Measurements from ENCODE around the gene LRP8.

- TF ChIP-seq POLR2A (IDR thresholded peaks at IDR 0.05; ENCODE audit: low read depth, low read length) (no peak), CTCF (conservative IDR thresholded peaks at IDR 0.05; ENCODE audit: low read depth, low read length) (no peak), MAZ (IDR thresholded peaks at IDR 0.05; ENCODE audit: borderline replicate concordance, low read depth, low read length) (no peak), FOS (IDR thresholded peaks at IDR 0.05; ENCODE audit: low read depth, low read length) (no peak), USF2 (IDR thresholded peaks at IDR 0.05; ENCODE audit: low read depth, low read length) (no peak), RFX5 (IDR thresholded peaks at IDR 0.05; ENCODE audit: low read depth, low read length) (no peak), RCOR1 (IDR thresholded peaks at IDR 0.05; ENCODE audit: insufficient replicate concordance, low read length) (no peak)
Measured at GRCh38 chr1:53256511-53257453, 71.1 kb downstream of the LRP8 start.

Data from IMR-90 (cell line).